Mammary epithelial cell (primary cell): Measurements from ENCODE around the gene STX11.

ENCODE experiments used
- CTCF ChIP-seq, 2 donors: IDR thresholded peaks in 1 of 2; conservative IDR thresholded peaks in 1 of 2; 2 replicates each; pipeline ENCODE4 v1.5.1; 2011 to 2012; ENCODE audit warnings: inconsistent platforms in 2 of 2, low read length in 2 of 2, mild to moderate bottlenecking in 2 of 2, control low read depth in 1 of 2, low read depth in 1 of 2; ENCODE audit not compliant: insufficient read depth in 1 of 2; ENCODE audit errors: extremely low read depth in 1 of 2
- EZH2 ChIP-seq: IDR thresholded peaks from 2 replicates; pipeline ENCODE4 v1.6.1; 2012; ENCODE audit warnings: low read length, inconsistent platforms, borderline replicate concordance

DNA sequence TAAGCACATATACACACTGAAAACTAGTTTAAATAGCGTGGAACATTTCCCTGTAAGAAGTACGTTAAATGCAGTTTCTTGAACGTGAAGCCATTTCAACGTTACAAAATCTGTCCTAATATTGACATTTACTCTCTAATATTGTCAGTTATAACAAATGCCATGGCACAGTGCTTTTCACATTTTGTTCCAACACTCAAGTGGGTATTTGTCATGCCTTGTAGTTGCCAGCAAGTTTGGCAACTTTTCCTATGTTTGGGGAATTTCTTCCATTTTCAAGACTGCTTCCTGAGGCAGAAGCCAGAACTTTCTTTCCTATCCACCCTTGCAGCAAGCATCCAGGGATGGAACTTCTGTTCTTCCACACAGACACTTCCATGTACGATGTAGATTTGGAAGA lies 63.0 kb downstream of the STX11 start:
- no peak for TF ChIP-seq CTCF (conservative IDR thresholded peaks at IDR 0.05 in 1 of 2, IDR thresholded peaks at IDR 0.05 in 1 of 2; ENCODE audit: extremely low read depth in 1 of 2, insufficient read depth in 1 of 2, low read depth in 1 of 2, low read length in 2 of 2)
- no peak for TF ChIP-seq EZH2
